GM12874 (cell line): ENCODE measurements around the gene ZNF81.

Experiments
- TF ChIP-seq, protein P1 (sequence below): IDR thresholded peaks from 2 replicates; pipeline ENCODE4 v1.5.1; 2011; ENCODE audit warnings: low read depth, mild to moderate bottlenecking, control low read depth, low read length, moderate library complexity; ENCODE audit not compliant: insufficient read depth

The ZNF81 gene

DNA sequence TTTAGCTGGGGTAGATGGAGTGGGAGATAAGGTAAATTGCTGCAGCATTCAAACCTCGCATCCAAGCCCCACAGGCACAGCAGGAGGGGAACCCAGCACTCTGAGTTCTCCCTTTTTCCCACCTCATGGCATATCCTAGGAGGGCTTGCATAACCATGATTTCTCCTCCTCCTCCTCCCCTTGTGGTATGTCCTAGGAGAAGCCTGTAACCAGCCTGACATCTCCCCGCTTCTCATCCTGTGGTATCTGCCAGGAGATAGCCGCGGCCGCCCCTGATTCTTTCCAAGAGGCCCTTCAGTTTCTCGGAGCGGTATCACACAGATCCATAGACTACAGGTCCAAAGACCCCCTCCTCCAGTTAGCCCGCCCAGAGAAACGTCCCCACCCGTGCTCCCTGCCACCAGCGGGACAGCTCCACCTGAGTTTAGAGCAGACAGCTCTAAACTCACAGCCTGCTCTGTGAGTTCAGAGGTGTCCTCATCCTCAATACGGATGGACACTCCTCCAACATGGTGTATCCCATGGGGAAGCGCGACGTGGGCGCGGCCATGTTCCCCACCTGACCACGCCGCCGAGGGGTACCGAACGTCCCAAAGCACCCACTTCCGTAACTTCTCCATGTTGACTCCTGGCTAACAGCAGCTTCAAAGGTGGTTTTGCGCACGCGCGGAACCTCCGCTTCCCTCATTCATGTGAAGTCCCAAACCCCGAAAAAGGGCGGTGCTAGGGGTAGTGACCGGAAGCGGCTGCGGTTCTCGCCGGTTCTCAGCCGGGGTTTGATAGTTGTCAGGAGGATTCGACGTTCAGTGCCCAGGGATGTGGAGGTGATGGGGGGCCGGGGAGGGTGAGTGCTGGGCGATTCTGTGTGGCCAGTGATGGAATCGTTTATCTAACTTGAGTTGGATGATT lies at the start of gene ZNF81:
Gene ZNF81, plus strand, starts transcription at position 739 of the 909 bp plus-strand sequence. CDS start 9,366 bp downstream, outside the sequence.
- TF ChIP-seq, protein P1, sequence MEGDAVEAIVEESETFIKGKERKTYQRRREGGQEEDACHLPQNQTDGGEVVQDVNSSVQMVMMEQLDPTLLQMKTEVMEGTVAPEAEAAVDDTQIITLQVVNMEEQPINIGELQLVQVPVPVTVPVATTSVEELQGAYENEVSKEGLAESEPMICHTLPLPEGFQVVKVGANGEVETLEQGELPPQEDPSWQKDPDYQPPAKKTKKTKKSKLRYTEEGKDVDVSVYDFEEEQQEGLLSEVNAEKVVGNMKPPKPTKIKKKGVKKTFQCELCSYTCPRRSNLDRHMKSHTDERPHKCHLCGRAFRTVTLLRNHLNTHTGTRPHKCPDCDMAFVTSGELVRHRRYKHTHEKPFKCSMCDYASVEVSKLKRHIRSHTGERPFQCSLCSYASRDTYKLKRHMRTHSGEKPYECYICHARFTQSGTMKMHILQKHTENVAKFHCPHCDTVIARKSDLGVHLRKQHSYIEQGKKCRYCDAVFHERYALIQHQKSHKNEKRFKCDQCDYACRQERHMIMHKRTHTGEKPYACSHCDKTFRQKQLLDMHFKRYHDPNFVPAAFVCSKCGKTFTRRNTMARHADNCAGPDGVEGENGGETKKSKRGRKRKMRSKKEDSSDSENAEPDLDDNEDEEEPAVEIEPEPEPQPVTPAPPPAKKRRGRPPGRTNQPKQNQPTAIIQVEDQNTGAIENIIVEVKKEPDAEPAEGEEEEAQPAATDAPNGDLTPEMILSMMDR: no peak

DNA sequence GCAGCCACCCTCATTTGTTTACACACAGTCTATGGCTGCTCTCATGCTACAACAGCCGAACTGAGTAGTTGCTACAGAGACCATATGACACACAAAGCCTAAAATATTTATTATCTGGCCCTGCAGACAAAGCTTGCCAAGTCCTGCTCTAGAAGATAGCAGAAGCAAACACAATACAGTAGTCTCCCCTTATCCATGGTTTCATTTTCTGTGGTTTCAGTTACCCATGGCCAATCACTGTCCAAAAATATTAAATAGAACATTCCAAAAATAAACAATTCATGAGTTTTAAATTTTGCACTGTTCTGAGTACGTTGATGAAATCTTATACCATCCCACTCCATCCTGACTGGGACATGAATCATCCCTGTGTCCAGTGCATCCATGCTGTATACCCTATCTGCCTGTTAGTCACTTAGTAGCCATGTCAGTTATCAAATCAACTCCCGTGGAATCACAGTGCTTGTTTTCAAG lies 40.2 kb upstream of the ZNF81 start:
- TF ChIP-seq, protein P1: no peak

DNA sequence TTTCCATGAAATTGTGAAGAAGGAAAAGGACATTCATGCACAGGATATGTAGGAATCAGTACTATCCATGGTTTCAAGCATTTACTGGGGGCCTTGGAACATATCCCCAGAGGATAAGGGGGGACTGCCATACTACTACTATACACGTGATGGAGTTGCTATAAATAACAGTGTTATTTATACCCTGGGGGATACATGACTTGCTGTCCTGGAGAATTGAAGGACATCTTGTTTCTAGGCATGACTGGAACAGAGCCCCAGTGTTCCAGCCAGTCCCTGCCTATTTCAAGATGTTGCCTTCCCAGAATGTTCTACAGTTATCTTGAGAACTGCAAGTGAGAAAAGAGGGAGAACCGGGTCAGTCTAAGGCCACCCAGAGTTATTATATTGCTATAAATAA lies 39.6 kb upstream of the ZNF81 start:
- TF ChIP-seq, protein P1: no peak

DNA sequence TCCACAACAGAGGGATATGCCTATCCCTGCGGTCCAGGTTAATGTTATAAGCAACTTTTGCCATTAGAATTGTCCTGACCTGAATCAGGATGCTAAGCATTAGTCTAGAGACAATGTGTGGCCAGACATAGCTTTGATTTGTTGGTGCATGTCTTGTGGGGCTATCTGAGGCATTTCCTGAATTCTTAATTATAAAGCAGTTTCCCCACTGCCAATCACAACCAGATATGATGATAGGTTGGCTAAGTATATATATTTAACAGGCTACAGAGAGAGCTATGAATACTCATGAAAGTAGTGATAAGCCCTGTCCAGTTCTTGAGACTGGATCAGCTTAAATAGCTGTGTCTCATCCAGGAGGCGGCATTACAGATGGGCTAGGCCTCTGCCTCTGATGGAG lies 37.8 kb upstream of the ZNF81 start:
- TF ChIP-seq, protein P1: no peak

DNA sequence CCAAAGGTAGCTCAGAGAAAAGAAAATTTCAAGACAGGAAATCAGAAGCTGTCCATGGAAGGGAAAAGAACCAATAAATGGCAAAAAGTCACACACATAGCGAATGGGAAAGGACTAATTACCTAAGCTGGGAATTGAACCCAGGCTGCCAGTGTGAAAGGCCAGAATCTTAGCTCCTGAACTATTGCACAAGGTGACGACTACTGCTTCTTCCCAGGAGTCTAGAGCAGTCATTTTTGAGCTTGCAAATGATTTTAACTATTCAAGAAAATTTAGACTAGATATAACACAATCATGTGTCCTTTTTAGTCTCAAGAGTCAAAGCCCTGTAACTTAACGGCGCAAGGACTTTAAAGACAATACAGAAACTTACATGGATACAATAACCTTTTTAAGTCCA lies 34.1 kb upstream of the ZNF81 start:
- TF ChIP-seq, protein P1: no peak

DNA sequence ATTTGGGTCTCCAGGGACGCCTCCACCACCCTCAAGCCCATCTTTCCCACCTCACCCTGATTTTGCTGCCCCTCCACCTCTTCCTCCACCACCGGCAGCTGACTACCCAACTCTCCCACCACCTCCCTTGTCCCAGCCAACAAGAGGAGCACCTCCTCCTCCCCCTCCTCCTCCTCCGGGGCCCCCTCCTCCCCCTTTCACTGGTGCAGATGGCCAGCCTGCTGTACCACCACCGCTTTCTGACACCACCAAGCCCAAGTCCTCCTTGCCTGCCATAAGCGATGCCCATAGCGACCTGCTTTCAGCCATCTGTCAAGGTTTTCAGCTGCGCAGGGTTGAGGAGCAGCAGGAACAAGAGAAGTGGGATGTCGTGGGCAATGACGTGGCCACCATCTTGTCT lies 32.4 kb upstream of the ZNF81 start:
- TF ChIP-seq, protein P1: no peak

DNA sequence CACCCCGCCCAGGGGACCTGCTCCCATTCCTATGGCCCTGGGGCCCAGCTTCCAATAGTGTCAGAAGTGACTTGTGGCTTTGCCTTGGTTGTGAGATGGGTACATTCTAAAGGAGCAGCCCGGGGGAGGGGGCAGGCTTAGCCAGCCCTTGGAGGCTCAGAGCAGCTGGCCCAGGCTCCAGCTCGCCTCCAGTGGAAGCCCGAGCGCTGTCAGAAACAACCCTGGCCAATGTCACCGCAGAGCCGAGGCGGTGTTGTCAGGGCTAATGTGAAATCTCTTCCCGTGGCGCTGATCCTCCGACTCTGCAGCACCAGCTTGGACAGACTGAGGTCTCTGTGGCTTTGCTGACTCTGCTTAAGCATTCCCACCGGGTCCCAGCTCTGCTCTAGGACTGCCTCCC lies 29.2 kb upstream of the ZNF81 start:
- TF ChIP-seq, protein P1: no peak
